NCI-H748 (cell line): Measurements from ENCODE around the gene MRGPRF.
"Not testable (repeated sequence)": the region's sequence is repeated elsewhere in the genome, so short reads cannot be mapped to it uniquely, and the experiment has no call there.

Source experiments
- DNase-seq: peaks from one replicate; lab custom pipeline; 2025; ENCODE audit not compliant: unreplicated experiment; lab: John Stamatoyannopoulos, UW

The MRGPRF gene

DNA sequence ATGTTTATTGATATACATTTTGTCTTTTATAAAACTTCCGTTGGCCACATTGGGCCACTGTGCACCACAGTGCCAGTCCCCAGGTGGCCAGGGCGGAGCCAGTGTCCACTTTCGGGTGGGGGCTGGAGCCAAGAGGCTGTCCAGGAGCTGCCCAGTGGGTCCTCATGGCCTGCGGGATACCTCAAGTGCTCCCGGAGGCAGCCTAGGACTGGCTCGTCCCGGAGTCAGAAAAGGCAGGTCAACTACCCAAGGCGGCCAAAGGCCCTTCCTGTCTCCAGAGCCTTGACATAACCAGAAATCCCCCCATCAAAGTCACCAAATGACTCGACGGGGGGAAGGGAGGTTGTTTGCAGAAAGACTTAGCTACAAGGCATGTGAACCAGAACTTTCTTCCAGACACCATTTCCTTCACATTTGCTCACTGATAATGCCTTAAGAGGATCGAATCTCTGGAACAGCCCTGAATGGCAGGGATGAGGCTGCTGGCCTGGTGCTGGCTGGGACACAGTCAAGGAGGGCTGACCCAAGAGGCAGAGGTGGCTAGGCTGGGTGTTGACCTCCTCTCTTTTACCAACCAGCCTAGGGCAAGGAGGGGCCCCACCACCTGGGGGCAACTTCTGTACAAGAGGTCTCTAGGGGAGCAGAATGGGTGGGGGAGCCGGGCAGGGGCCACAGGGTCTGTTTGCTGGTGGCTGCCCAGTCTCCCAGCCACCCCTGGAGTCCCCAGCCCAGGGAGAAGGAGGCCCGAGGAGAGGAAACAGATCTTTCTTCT is 8.4 kb downstream of the MRGPRF start:
- no peak for DNase-seq

DNA sequence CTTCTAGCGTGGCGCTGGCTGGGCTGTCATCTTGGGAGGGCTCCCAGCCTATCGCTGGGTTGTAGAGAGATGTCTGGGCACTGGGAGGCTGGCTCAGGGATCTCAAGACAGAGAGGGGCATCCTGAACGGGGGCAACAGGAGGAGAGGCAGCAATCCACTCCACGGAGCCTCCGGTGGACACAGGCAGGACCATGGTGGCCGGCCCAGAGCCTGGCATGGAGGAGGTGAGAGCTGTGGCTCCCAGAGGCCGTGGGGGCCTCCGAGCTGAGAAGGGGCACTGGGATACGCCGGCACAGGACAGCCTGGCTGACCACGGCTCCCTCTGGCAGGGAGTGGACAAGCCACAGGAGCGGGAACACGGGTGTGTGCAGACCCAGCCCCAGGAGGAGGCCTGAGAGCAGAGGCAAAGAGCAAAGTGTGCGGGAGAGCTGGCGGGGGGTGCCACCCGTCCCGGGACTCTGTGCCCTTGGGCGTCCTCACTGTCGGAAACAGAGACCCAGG is 9.1 kb downstream of the MRGPRF start:
- no peak for DNase-seq

DNA sequence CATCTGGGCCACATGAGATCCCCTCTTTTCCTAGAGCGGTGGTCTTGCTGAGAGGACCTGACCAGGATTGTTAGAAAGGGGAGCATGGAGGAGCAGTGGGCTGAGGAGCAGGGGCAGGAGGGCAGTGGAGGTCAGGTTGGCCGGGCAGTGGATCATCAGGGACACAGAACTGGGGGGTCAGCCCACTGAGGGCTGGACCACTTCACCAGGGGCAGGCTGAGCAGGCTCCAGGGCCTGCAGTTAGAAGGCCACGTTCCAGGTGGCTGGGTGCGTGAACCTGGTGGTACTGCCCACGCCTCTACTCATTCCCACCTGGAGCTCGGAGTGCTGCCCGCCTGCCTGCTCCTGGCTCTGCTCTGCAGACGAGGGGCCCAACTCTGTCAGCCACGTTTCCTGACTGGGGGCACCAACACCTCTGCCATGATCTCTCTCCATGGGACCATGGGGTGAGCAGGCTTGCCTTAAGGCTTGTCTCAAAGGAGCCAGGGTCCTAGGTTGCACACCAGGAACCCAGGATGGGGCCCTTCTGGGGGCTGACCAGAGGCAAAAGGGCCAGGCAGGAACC is 9.7 kb downstream of the MRGPRF start:
- no peak for DNase-seq

DNA sequence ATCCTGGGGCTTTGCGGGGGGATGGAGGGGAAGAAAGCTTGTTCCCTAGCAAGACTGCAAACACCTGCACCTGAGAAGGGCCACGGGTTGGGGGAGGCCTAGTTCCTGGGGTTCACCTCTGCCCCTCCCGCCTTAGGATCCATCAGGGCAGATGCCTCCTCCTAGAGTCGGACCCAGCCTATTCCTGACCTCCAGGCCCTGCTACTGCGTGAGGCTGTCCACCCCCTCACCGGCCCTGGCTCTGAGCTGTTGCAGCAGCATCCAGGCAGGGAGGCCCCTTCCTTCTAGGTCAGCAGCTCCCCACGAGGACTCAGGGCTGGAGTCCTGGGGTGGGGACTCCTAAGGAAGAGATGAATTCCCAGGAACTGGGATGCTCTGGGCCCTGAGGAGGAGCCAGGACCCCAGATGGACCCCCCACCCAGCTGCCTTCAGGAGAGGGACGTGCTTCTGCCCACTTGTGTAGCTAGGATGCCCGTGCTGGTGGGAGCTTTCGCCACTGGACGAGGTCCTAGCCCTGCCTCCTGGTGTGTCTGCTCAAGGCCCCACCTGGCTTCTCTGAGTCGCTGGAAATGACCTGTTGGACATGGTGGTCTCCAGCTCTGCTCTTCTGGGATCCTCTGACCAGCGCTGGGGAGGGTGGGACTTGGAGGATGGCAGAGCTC is 10.3 kb downstream of the MRGPRF start:
- no peak for DNase-seq

DNA sequence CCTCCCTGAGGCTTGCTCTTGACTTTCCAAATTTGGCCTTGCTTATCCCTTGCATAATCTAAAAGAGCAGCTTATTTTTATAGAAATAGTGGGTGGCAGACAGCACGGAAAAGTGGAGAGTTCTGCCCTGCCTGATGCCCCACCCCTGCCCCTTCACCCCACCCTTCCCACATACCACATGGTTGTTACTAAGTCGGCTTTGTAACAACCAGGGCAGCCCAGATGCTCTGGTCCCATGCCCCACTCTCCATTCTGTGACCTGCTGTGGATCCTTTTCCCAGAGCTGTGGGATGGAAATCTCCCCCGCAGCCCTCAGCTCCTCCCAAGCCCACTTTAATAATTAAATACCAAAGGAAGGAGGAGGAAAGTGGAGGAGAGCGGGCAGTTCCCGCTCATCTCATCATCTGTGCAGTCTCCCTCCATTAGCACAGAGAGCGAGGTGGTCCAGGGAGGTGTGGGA is 10.9 kb downstream of the MRGPRF start:
- no peak for DNase-seq

DNA sequence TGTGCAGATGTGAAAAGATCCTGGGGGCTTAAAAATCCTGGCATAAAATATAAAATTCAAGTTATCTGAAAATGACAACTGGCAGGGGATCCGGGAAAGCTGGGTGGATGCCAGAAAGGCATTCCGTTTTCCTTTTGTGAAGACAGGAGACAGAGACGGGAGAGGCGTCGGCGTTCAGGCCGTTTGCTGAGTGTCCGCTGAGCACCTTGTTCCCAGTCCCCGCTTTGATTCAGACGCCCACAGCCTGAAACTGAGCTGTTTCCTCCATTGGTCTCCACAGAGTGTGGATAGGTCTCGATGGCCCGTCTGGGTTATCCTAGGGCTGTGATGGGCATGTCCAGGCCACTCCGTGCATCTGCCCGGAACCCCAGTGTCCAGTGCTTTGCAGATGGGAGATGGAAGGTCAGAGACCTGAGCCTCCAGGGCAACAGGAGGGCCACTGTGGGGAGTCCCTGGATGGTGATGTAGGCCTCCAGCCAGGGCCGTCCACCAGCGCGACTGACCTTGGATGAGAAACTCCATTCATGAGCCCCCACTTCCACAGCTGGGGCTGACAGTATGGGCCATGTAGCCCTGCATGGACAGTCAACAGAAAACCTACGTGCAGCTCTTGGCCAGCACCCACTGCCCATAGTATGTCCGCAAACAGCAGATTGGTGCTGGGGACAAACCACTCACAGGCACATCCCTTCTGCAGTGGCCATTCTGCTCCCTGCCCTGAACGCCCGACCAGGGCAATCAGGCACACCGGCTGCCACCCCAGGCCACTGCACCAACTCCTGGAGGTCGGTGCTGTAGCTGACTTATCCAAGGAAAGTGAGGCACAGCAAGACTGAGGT is 11.6 kb downstream of the MRGPRF start:
- DNase-seq: no peak

DNA sequence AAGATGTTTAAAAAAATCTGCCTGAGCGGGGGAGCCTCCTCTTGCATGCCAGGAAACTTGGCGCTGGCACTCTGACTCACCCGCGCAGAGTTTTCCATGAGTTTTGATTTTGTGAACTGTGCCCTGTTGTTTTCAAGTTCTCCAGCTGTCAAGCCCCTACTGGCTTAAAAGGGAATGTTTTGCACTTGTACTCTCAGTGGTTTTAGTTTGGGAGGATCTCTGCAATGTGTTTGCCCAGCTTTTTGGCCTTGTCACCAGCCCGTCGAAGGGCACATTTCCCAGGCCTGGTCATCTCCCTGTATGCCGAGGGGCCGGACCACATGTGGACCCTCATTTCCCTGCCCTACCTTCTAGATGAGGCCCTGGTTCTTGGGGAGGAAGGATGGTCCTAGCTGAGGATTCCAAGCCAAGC is 12.2 kb downstream of the MRGPRF start:
- no peak for DNase-seq

DNA sequence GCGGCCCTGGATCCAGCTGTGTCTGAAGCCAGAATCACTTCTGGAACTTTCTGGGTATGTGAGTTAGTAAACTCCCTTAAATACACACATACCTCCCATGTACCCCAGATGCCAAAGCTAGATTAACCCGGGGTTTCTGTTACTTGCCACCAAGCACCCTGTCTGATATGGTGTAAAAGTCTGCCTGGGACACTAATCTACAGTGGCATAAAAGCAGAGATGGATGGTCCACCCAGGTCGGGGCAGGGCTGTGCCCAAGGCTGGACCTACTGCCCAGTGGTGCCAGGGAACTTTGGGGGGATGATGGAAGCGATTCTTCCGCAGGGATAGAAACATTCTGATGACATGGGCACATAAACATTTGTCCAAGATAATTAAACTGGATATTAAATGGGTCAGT is 12.7 kb downstream of the MRGPRF start:
- no peak for DNase-seq

DNA sequence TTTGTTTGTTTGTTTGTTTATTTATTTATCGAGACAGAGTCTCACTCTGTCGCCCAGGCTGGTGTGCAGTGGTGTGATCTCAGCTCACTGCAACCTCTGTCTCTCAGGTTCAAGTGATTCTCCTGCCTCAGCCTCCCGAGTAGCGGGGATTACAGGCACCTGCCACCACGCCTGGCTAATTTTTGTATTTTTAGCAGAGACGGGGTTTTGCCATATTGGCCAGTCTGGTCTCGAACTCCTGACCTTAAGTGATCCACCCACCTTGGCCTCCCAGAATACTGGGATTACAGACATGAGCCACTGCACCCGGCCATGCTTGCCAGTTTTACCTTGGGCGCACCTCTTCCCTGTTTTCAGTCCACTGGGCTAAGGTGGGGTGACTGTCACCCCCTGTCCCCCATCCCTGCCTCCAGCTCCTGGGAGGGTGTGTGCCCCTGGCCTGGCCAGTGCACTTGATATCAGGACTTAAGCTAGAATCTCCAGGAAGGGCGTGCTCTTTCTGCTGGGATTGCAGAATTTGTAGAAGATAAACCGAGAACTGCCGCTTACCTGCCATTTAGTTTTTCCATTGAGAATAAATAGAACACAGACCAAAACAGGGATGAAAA is 13.2 kb downstream of the MRGPRF start:
- not testable (repeated sequence) for DNase-seq

DNA sequence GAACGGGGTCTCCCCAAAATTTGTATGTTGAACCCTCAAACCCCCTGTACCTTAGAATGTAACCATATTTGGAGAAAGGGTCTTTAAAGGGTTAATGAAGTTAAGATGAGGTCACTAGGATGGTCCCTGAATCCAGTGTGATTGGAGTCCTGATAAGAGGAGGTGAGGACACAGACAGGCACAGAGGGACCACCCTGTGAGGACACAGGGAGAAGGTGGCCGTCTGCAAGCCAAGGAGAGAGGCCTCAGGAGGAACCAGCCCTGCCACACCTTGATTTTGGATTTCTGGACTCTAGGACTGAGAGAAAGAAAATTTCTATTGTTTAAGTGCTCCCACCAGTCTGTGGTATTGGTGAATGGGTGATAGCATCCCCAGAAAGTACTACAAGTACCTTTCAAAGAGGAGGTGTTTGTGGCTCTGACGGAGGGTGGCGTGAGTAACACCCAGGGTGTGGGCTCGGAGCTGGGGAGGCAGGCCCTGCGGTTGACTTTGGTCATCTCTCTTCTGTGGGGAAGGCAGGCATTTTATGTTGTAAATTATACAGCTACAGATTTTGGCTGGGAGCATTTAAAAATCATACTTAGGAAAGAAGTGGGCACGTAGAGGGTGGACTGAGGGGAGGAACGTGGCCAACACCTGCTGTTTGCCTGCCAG is 13.8 kb downstream of the MRGPRF start:
- no peak for DNase-seq

DNA sequence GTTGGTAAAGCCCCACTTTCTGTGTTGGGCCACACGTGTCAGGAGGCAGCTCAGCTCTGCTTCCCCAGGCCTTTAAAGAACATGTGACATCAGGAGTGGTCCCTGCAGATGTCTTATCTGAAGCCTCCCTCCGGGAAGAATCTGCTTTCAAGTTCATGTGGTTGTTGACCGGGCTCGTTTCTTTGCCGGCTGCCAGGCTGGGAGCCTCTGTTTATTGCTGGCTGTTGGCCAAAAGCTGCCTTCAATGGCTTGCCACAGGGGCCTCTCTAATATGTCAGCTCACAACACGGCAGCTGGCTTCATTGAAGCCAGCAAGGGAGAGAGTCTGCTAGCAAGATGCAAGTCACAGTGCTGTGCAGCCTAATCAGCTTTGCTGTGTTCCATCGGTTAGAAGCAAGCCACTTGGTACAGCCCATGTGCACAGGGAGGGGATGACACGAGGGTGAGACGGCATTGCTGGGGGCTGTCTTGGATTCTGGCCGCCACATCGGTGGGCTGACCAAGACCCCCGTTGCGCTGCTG is 14.6 kb downstream of the MRGPRF start:
- DNase-seq: peak; percentile 80

DNA sequence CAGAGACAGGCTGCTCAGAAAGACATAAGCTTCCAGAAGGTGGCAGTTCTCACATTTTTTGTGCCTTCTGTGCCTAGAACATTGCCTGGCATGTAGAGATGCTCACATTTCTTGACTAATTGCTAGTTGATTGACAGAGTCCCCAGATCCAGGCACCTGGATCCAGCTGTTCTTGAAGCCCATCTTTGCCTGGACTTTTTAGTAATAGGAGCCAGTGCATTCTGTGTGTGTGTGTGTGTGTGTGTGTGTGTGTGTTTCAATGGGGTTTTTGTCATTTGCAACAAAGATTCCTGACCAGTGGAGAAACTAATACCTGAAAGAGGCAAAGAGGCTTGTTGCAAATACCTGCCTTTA is 15.1 kb downstream of the MRGPRF start:
- DNase-seq: no peak

DNA sequence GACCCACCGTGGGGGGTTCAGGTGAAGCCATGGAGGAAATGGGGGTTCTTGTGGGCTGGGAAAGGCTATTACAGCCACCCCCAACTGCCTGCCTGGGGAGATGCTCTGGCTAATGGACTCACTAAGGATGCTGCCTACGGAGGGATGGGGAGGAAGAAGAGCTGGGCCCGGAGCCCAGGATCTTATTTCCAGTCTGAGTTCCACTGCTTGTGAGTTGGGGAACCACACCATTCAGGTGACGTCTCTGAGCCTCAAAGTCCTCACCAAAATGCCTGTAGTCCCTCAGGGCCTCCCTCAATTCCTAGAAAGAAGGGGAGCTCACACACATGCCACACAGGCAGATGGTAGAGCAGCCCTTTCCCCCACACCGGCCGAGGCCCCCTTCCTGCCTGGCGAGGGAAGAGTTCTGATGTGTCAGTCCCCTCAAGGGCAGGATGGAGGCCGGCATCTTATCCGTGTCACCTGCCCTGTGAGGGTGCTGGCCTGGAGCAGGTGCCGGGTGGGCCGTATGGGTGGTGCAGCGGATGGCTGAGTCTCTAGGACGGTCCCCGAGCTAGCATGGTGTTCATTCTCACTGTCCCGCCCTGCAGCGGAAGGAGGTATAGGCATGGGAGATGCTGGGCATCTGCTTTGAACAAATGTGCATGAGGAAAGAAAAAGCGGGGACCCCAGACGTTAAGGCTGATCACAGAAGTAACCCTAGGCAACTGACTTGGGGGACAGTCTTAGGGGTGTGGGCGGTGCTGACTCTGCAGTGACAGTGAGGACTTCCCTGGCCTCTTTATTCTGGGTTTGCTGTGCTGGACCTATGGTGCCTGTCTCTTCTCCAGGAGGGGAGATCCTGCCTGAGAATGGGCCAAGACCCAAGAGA is 15.7 kb downstream of the MRGPRF start:
- DNase-seq: no peak

DNA sequence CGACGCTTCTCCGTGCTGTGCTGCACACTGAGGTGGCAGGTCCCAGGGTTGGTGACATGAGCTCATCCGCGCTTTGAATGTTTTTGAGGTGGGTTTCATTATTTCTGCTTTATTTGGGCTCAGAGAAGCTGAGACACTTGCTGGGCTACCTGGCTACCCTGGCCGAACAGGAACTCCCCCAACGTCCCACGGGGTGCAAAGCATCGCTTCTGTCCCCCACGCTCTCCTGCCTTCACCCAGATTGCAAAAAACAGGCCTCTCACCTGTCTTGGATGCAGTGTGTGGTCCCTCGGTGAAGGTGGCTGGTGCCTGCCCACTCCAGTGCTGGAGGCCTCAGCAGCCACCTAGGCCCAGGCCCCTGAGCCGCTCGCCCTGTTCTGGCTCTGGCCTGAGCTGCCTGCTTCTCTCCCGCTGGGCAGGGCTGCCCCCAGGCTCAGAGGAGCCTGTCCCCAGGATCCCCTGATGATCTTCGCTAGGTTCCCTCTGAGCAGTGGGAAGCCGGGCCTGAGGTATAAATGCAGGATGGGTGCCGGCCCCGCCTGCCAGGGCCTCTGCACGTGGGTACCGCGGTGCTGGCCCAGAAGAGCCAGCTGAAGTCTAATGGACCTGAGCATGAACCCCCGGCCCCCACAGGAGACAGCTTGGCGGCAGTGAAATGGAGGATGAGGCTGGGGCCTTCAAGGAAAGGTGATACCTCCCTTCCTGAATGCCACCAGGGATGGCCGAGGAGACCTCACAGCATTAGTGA is 16.5 kb downstream of the MRGPRF start:
- DNase-seq: no peak

DNA sequence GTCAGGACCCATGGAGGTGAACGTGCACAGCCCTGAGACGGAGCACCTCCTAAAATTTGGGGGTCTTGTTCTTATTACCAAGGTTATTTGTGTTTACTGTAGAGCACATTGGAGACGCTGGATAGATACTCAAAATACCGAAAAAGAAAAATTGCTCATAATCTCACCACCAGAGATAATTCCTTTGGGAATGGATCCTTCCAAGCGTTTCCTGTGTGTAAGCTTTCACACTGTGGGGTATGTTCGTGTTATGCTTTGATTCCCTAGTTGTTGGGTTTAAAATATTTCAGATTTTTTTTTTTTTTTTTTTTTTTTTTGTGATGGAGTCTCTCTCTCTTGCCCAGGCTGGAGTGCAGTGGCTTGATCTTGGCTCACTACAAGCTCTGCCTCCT is 18.2 kb downstream of the MRGPRF start:
- no peak for DNase-seq

DNA sequence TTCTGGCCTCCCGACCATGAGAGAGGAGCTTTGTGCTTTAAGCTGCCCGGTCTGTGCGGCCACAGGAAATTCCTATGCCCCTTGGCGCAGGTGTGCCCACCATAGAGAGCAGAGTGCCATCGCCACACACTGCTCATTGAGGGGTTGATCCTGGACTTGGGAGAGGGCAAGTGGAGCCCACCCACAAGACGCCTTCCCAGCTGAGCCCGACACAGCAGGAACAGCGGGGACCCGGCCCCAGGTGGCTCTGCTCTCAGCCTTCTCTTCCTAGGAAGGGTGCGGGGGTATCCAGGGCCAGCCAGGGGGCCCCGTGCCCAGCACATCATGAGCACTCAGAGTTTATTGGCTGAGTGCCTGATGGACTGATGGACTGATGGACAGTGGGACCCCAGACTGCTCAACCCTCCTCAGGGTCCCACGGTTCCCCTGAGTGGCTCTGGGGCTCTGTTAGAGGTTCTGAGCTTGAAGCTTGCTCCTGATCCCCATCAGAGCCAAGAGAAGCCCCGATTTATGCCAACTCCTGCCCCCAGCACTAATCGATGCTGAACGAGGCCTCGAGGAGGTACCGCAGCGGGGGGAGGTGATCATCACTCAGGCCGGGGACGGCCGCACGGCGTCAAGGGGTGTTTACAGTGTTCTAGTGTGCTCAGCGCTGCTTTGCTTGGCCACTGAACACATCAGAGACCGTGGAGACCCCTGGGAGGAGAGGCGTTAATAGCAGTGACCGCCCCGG is 18.7 kb downstream of the MRGPRF start:
- DNase-seq: no peak

DNA sequence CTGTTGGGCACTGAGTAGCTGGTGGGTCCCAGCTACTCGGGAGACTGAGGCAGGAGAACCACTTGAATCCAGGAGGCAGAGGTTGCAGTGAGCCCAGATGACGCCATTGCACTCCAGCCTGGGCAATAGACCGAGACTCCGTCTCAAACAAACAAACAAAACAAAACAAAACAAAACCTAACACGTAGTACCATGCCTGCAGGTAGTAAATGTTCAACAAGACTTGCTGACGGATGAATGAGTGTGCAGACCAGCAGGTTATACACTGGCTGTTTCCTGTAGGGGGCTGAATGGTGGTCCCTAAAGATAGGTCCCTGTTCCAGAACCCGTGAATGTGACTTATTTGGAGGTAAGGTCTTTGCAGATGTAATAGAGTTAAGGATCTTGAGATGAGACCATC is 19.5 kb downstream of the MRGPRF start:
- no peak for DNase-seq

DNA sequence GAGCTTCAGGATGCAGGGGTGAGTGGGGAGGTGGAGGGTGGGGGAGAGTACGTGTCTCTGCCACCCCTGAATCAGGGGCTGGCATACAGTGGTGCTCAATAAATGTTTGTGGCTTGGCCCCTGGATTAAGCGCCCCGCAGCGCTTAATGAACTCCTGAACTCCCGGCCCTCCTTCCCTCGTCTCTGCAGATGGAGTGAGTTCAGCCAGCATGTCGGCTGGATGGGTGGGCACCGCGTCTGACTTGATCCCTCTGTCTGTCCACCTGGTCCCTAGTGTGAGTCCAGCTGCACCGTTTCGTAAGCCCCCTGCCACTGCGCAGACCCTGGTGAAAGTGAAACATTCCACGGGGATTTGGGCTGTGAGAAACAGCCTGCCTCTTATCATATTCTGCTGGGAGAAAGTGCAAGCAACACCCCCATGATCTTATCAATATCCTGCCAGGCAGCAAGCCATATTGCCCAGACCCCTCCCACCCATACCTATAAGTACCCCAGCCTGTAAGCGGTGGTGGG is 20.2 kb downstream of the MRGPRF start:
- no peak for DNase-seq
